NCI-H2227 treated with DMSO at 0.1 percent for 48 hours (cell line): ENCODE data around the gene GGACT.
"Not testable (repeated sequence)": the region's sequence is repeated elsewhere in the genome, so short reads cannot be mapped to it uniquely, and the experiment has no call there.

Source experiments
- DNase-seq: peaks from one replicate; lab custom pipeline; 2025; lab: John Stamatoyannopoulos, UW

The GGACT gene

GRCh38 chr13:100600915-100601314, 12.3 kb upstream of the GGACT start:
- DNase-seq = no peak

- no peak for DNase-seq
Measured at GRCh38 chr13:100600461-100600860, 11.9 kb upstream of the GGACT start.

GRCh38 chr13:100597253-100597652, 8.7 kb upstream of the GGACT start:
- DNase-seq = no peak

- DNase-seq = no peak
Measured at GRCh38 chr13:100596516-100596915, 7.9 kb upstream of the GGACT start.

- no peak for DNase-seq
Measured at GRCh38 chr13:100594731-100595130, 6.1 kb upstream of the GGACT start.

GRCh38 chr13:100594255-100594654, 5.7 kb upstream of the GGACT start:
- DNase-seq = no peak

GRCh38 chr13:100589178-100589725, 663 bp upstream of the GGACT start:
- DNase-seq = no peak

- DNase-seq = no peak
Measured at GRCh38 chr13:100584896-100585295, 3.7 kb downstream of the GGACT start.

- DNase-seq = no peak
Measured at GRCh38 chr13:100581504-100581903, 7.1 kb downstream of the GGACT start.

GRCh38 chr13:100581030-100581429, 7.6 kb downstream of the GGACT start:
- DNase-seq = no peak

GRCh38 chr13:100580045-100580444, 8.5 kb downstream of the GGACT start:
- DNase-seq = no peak

- DNase-seq = not testable (repeated sequence)
Measured at GRCh38 chr13:100577239-100577638, 11.3 kb downstream of the GGACT start.

- DNase-seq = peak; percentile 43
Measured at GRCh38 chr13:100573121-100573520, 15.5 kb downstream of the GGACT start.

GRCh38 chr13:100566543-100566942, 22.0 kb downstream of the GGACT start:
- DNase-seq = no peak

GRCh38 chr13:100565286-100565685, 23.3 kb downstream of the GGACT start:
- DNase-seq = no peak

GRCh38 chr13:100564444-100565223, 24.0 kb downstream of the GGACT start:
- no peak for DNase-seq

- DNase-seq = no peak
Measured at GRCh38 chr13:100563779-100564178, 24.8 kb downstream of the GGACT start.

- no peak for DNase-seq
Measured at GRCh38 chr13:100561599-100562204, 26.9 kb downstream of the GGACT start.

GRCh38 chr13:100561158-100561499, 27.5 kb downstream of the GGACT start:
- DNase-seq = no peak

GRCh38 chr13:100560498-100561157, 28.0 kb downstream of the GGACT start:
- no peak for DNase-seq

- DNase-seq = no peak
Measured at GRCh38 chr13:100559886-100560285, 28.7 kb downstream of the GGACT start.

- no peak for DNase-seq
Measured at GRCh38 chr13:100552755-100553154, 35.8 kb downstream of the GGACT start.

GRCh38 chr13:100549316-100549715, 39.3 kb downstream of the GGACT start:
- DNase-seq = peak; percentile 7
